Activated B cell treated with CpG ODN at 0.5 μM for 24 hours (primary cell): ENCODE measurements around the gene MARCHF11. TPM values are rescaled to one million over a fixed set of nuclear protein-coding genes. Genes with fewer than 3 reads are reported as not detected.

Source experiments
- ATAC-seq: fragments of 200-7000 bp; cut with Tn5 transposase; one replicate; pipeline ENCODE4 v1.10.0; 2021; ENCODE audit warnings: low read depth, mild to moderate bottlenecking, moderate library complexity
- CTCF ChIA-PET: fragments of 350-600 bp; sonication (Branson Sonifier 250); formaldehyde crosslinking; loops from one replicate; lab custom pipeline; 2021; ENCODE audit warnings: antibody characterized with exemption; lab: Charles Lee
- POLR2A ChIA-PET: fragments of 350-600 bp; sonication (Branson Sonifier 250); formaldehyde crosslinking; loops from one replicate; lab custom pipeline; 2021; ENCODE audit warnings: antibody characterized with exemption; lab: Charles Lee
- DNase-seq: peaks from one replicate; pipeline ENCODE4 v3.0.0; 2022
- H3K27ac Mint-ChIP-seq: one replicate; pipeline ENCODE4 v1.8.0; 2020; ENCODE audit warnings: mixed read lengths
- H3K27me3 Mint-ChIP-seq: one replicate; pipeline ENCODE4 v1.8.0; 2021; ENCODE audit warnings: mixed read lengths
- H3K36me3 Mint-ChIP-seq: one replicate; pipeline ENCODE4 v1.8.0; 2021; ENCODE audit warnings: low read depth, mixed read lengths
- H3K4me1 Mint-ChIP-seq: one replicate; pipeline ENCODE4 v1.8.0; 2021; ENCODE audit warnings: mixed read lengths
- H3K4me3 Mint-ChIP-seq: one replicate; pipeline ENCODE4 v1.8.0; 2020; ENCODE audit warnings: mild to moderate bottlenecking, mixed read lengths
- H3K9me3 Mint-ChIP-seq: one replicate; pipeline ENCODE4 v1.8.0; 2020; ENCODE audit warnings: mixed read lengths
- intact Hi-C: fragments of 100-400 bp; cut with micrococcal nuclease; formaldehyde crosslinking; loops from one replicate; pipeline ENCODE4 v1.15.1; 2024
- total RNA-seq: library from RNA; stranded (reverse); gene quantifications from 2 replicates; pipeline ENCODE4 v1.2.3, GENCODE V29; 2022
- TF ChIP-seq, protein P1 (sequence below): fragments of 200-600 bp; IDR thresholded peaks from one replicate; pipeline ENCODE4 v1.8.0; 2022; ENCODE audit warnings: antibody characterized with exemption, mild to moderate bottlenecking

MARCHF11 gene
- total RNA-seq, 1 donor from 2014 or later = not detected

DNA sequence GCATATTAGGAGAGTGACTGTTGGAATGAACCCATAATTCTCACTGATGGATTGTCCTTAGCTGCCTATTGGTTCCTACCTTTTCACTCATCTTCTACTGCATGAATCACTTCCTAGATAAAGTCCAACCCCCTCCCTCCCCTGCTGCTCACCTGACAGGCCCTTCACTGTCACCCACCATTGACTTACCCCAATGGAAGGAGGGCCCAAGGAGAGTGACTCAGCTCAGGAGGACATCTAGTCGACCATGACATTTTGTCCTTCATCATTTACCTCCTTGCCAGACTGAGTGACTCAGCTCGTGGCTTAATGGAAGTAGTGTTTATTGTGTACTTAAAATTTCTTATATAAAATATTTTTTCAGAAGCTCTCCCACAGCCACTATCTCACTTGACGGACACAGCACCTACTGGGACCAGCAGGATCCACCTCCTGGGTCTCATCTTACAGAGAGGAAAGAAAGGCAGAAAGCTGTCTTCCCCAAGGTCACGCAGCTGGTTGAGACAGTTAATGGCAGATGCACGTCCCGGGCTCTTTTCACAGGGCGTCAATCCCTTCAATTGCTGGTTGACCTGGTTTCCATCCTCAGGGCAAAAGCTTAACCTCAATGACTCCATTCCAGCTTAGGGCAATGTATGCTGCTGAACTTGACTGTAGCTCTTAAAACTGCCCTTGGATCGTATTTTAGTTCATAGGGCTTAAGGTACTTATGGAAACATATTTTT lies 142.3 kb downstream of the MARCHF11 start:
- Mint-ChIP-seq H3K27me3 (no peaks in the 10 kb centered on the region), H3K27ac (no peak overlapping the region), H3K4me3 (no peak overlapping the region), H3K4me1 (no peaks in the 10 kb centered on the region), H3K36me3 (no peaks in the 10 kb centered on the region), H3K9me3 (no peaks in the 10 kb centered on the region)
- ChIA-PET CTCF (no interaction called here), POLR2A (no interaction called here)
- TF ChIP-seq, protein P1, sequence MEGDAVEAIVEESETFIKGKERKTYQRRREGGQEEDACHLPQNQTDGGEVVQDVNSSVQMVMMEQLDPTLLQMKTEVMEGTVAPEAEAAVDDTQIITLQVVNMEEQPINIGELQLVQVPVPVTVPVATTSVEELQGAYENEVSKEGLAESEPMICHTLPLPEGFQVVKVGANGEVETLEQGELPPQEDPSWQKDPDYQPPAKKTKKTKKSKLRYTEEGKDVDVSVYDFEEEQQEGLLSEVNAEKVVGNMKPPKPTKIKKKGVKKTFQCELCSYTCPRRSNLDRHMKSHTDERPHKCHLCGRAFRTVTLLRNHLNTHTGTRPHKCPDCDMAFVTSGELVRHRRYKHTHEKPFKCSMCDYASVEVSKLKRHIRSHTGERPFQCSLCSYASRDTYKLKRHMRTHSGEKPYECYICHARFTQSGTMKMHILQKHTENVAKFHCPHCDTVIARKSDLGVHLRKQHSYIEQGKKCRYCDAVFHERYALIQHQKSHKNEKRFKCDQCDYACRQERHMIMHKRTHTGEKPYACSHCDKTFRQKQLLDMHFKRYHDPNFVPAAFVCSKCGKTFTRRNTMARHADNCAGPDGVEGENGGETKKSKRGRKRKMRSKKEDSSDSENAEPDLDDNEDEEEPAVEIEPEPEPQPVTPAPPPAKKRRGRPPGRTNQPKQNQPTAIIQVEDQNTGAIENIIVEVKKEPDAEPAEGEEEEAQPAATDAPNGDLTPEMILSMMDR = no peak
- intact Hi-C loops = no loop called here
- DNase-seq (no peak), ATAC-seq (no peak)

DNA sequence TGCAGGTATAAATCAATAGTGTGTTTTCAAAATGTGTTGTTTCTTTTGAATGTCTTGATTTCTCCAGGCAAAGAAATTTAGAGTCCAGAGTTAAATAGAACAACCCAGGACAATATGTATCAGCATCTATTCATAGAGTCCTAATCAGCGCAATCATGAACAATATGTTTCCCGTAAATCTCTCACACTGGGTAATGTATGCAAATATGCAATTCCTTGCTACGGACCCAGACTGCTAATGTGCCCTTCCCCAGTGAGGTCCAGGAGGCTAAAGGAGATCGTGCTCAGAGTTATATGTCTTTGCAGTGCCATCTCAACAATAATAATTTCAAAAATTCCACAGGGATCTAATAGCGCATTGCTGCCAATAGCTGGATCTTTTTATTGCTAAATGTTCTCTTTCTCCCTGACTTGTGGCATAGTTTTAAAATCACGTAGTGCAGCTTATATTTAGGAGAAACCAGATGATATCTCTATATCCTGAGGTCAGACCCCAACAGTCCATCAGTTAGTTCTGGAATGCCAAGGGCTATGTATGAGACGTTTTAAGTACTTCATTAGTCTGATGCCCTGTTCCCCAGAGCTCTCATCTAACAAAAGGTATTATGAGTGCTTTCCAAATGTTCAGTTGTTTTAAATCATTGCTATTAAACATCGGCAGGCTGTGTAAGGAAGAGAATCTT lies 145.1 kb downstream of the MARCHF11 start:
- DNase-seq = no peak
- no peaks in the 10 kb centered on the region for H3K27me3 Mint-ChIP-seq
- TF ChIP-seq, protein P1 = no peak
- ATAC-seq = no peak
- no peak overlapping the region for H3K4me3 Mint-ChIP-seq
- no peaks in the 10 kb centered on the region for H3K4me1 Mint-ChIP-seq
- CTCF ChIA-PET = no interaction called here
- H3K36me3 Mint-ChIP-seq = no peaks in the 10 kb centered on the region
- intact Hi-C loops = no loop called here
- no peaks in the 10 kb centered on the region for H3K9me3 Mint-ChIP-seq
- no peak overlapping the region for H3K27ac Mint-ChIP-seq
- POLR2A ChIA-PET = no interaction called here

- ATAC-seq = no peak
- H3K36me3 Mint-ChIP-seq = no peaks in the 10 kb centered on the region
- H3K27ac Mint-ChIP-seq = no peak overlapping the region
- H3K4me3 Mint-ChIP-seq = no peak overlapping the region
- intact Hi-C loops = no loop called here
- H3K9me3 Mint-ChIP-seq = no peaks in the 10 kb centered on the region
- CTCF ChIA-PET = no interaction called here
- no peaks in the 10 kb centered on the region for H3K27me3 Mint-ChIP-seq
- TF ChIP-seq, protein P1 = no peak
- DNase-seq = no peak
- POLR2A ChIA-PET = no interaction called here
- no peaks in the 10 kb centered on the region for H3K4me1 Mint-ChIP-seq
Measured at GRCh38 chr5:16033187-16033925, 146.2 kb downstream of the MARCHF11 start.

GRCh38 chr5:16028708-16029107 lies 150.9 kb downstream of the MARCHF11 start:
- Mint-ChIP-seq H3K9me3 (peaks cover 4% of the 10 kb centered on the region), H3K36me3 (no peaks in the 10 kb centered on the region), H3K27me3 (no peaks in the 10 kb centered on the region), H3K4me1 (no peaks in the 10 kb centered on the region), H3K4me3 (no peak overlapping the region), H3K27ac (no peak overlapping the region)
- ATAC-seq (no peak), DNase-seq (no peak)
- ChIA-PET POLR2A (no interaction called here), CTCF (no interaction called here)
- intact Hi-C loops = no loop called here
- TF ChIP-seq, protein P1 = no peak

GRCh38 chr5:16025681-16026080 lies 153.9 kb downstream of the MARCHF11 start:
- Mint-ChIP-seq H3K36me3 (no peaks in the 10 kb centered on the region), H3K4me3 (no peak overlapping the region), H3K4me1 (no peaks in the 10 kb centered on the region), H3K9me3 (peaks cover 4% of the 10 kb centered on the region), H3K27ac (no peak overlapping the region), H3K27me3 (no peaks in the 10 kb centered on the region)
- no peak for ATAC-seq
- no peak for DNase-seq
- CTCF ChIA-PET = no interaction called here
- POLR2A ChIA-PET = no interaction called here
- intact Hi-C loops = no loop called here
- TF ChIP-seq, protein P1 = no peak
